ENCODE results near the gene RALGPS1. TPM values are rescaled to one million over a fixed set of nuclear protein-coding genes. Genes with fewer than 3 reads are reported as not detected.

The RALGPS1 gene
- total and polyA plus RNA-seq, 2 of the 13 experiments (the other 11 are each of a cell fraction or from before 2014, with no cell fraction given): 3.7 to 6.5 TPM

- intact Hi-C loops (cut with micrococcal nuclease; ENCODE audit: unreplicated experiment): no loop called here
Measured at GRCh38 chr9:127255692-127256091, 341.1 kb downstream of the RALGPS1 start.

DNA sequence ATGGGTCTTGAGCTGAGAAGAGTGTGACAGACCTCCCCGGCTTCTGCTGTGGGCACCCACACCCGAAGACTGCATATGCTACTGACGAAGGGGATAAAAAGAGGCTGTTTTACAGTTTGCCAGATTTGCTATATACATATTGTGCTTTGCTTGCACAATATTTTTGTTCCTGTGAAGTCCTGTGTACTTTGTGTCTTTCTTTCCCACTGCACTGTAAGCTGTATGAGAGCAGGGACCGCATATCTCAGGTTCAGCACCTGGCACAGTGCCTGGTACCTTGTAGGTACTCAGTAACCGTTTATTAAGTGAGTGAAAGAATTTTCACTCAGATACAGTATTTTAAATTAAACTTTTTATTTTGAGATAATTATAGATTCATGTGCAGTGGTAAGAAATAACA is 341.7 kb downstream of the RALGPS1 start:
- no peak for FAIRE-seq
- ChIA-PET POLR2A (no interaction called here), CTCF (ENCODE audit: low intra/inter-chr PET ratio, low total read pairs) (no interaction called here)
- Histone ChIP-seq H3K27me3 (ENCODE audit: control insufficient read depth in 1 of 2, insufficient read depth in 2 of 2, low read length in 2 of 2) (no peaks in the 10 kb centered on the region), H2AFZ (ENCODE audit: low read length) (no peak overlapping the region), H4K20me1 (ENCODE audit: insufficient read depth, low read length) (no peaks in the 10 kb centered on the region), H3K9me3 (ENCODE audit: low read length) (no peaks in the 10 kb centered on the region), H3K9ac (ENCODE audit: insufficient read depth, low read depth, low read length) (no peak overlapping the region), H3K4me2 (ENCODE audit: low read depth, low read length) (no peak overlapping the region), H3K79me2 (ENCODE audit: insufficient read depth, low read length) (no peaks in the 10 kb centered on the region), H3K4me1 (ENCODE audit: insufficient read depth, low read length) (peaks cover 7% of the 10 kb centered on the region), H3K27ac (ENCODE audit: extremely low read length, insufficient read depth, low read length) (no peak overlapping the region), H3K36me3 (replicated peaks in 1 of 2; ENCODE audit: control insufficient read depth in 1 of 2, insufficient read depth in 2 of 2, low read length in 2 of 2) (peaks cover 1 to 4% of the 10 kb centered on the region in 2 experiments; a peak in 1 of 5 replicates), H3K4me3 (replicated peaks in 1 of 3; ENCODE audit: insufficient read depth in 1 of 3, low read depth in 2 of 3, low read length in 3 of 3) (no peak overlapping the region)
- DNase-seq (ENCODE audit: low spot score): peak; percentile 36
- no TSS peak for BruUV-seq (replicated peaks)
- ATAC-seq: peak; percentile 64
- TF ChIP-seq HNRNPLL (IDR thresholded peaks at IDR 0.05; ENCODE audit: low read depth, low read length, poor library complexity, severe bottlenecking) (no peak), BRCA1 (CRISPR knock-in tag; IDR thresholded peaks at IDR 0.05) (no peak), MAFK (conservative IDR thresholded peaks at IDR 0.05 in 1 of 2, IDR thresholded peaks at IDR 0.05 in 1 of 2; ENCODE audit: low read length in 2 of 2) (peak; percentile 65 to 78), MAFF (IDR thresholded peaks at IDR 0.05; ENCODE audit: low read depth, low read length) (peak; percentile 69), CEBPB (IDR thresholded peaks at IDR 0.05; ENCODE audit: borderline replicate concordance, low read depth, low read length) (peak; percentile 72; the same call in 1 of the 2 replicates)
- in situ Hi-C loops (cut with HindIII; ENCODE audit: extremely low pct_ligation_motif_present, low pct_unique_long_range_greater_than_20kb) (no loop called here), intact Hi-C loops (cut with micrococcal nuclease; ENCODE audit: unreplicated experiment) (no loop called here)
- WGBS (ENCODE audit: low lambda C conversion rate): 69% methylated on average over 5 of the region's 5 CpGs

More at GRCh38 chr9:127255692-127256091, 341.1 kb downstream of the RALGPS1 start:
- Histone ChIP-seq H2AFZ (ENCODE audit: low read length) (no peak overlapping the region), H3K4me1 (ENCODE audit: insufficient read depth, low read length) (peaks cover 7% of the 10 kb centered on the region), H3K27me3 (ENCODE audit: control insufficient read depth in 1 of 2, insufficient read depth in 2 of 2, low read length in 2 of 2) (no peaks in the 10 kb centered on the region), H4K20me1 (ENCODE audit: insufficient read depth, low read length) (no peaks in the 10 kb centered on the region), H3K27ac (ENCODE audit: extremely low read length, insufficient read depth, low read length) (no peak overlapping the region), H3K79me2 (ENCODE audit: insufficient read depth, low read length) (no peaks in the 10 kb centered on the region), H3K9me3 (ENCODE audit: low read length) (no peaks in the 10 kb centered on the region), H3K4me2 (ENCODE audit: low read depth, low read length) (no peak overlapping the region), H3K4me3 (replicated peaks in 1 of 3; ENCODE audit: insufficient read depth in 1 of 3, low read depth in 2 of 3, low read length in 3 of 3) (no peak overlapping the region), H3K9ac (ENCODE audit: insufficient read depth, low read depth, low read length) (no peak overlapping the region), H3K36me3 (replicated peaks in 1 of 2; ENCODE audit: control insufficient read depth in 1 of 2, insufficient read depth in 2 of 2, low read length in 2 of 2) (peaks cover 1 to 4% of the 10 kb centered on the region in 2 experiments; a peak in 2 of 5 replicates)
- no peak for TF ChIP-seq HBP1 (CRISPR knock-in tag; IDR thresholded peaks at IDR 0.05; ENCODE audit: low read depth)
- peak in 1 of 2 experiments; percentile 32; a peak in 1 of 4 replicates for TF ChIP-seq MAFK (conservative IDR thresholded peaks at IDR 0.05 in 1 of 2, IDR thresholded peaks at IDR 0.05 in 1 of 2; ENCODE audit: low read length in 2 of 2)
- in situ Hi-C loops (cut with HindIII; ENCODE audit: extremely low pct_ligation_motif_present, low pct_unique_long_range_greater_than_20kb): no loop called here
- ChIA-PET CTCF (ENCODE audit: low intra/inter-chr PET ratio, low total read pairs) (no interaction called here), POLR2A (no interaction called here)
- BruUV-seq (replicated peaks): no TSS peak
- ATAC-seq (no peak), FAIRE-seq (no peak), DNase-seq (ENCODE audit: low spot score) (no peak)

Data from HepG2 (cell line).